LNCAP (cell line): Measurements from ENCODE around the gene CLSTN3.

ENCODE experiments used
- CTCF ChIP-seq: fragments of 450-650 bp; IDR thresholded peaks from 2 replicates; pipeline ENCODE4 v1.5.1; 2017; ENCODE audit warnings: mild to moderate bottlenecking

CLSTN3 gene

GRCh38 chr12:7129872-7130691 lies at the start of gene CLSTN3:
TSS of gene CLSTN3 (plus strand) at chr12:7130371. CDS start at chr12:7130649, 278 bp downstream.
- TF ChIP-seq CTCF: no peak

- no peak for TF ChIP-seq CTCF
Measured at GRCh38 chr12:7081037-7081436, 49.1 kb upstream of the CLSTN3 start.

- TF ChIP-seq CTCF: no peak
Measured at GRCh38 chr12:7083125-7083524, 47.0 kb upstream of the CLSTN3 start.

- TF ChIP-seq CTCF: no peak
Measured at GRCh38 chr12:7089196-7089871, 40.8 kb upstream of the CLSTN3 start.

- TF ChIP-seq CTCF: no peak
Measured at GRCh38 chr12:7090222-7090998, 39.8 kb upstream of the CLSTN3 start.

- no peak for TF ChIP-seq CTCF
Measured at GRCh38 chr12:7091171-7091570, 39.0 kb upstream of the CLSTN3 start.

GRCh38 chr12:7091660-7092228 lies 38.4 kb upstream of the CLSTN3 start:
- no peak for TF ChIP-seq CTCF
